ENCODE data around the gene SLC15A3.

Gene SLC15A3

GRCh38 chr11:60950024-60950423 is 2.0 kb downstream of the SLC15A3 start:
- TF ChIP-seq SIN3A (IDR thresholded peaks at IDR 0.05; ENCODE audit: borderline replicate concordance, insufficient read depth, low read length) (no peak), POLR2AphosphoS5 (IDR thresholded peaks at IDR 0.05; ENCODE audit: low read depth, low read length) (no peak), FOXP2 (optimal IDR thresholded peaks at IDR 0.05; ENCODE audit: borderline replicate concordance, extremely low read depth, extremely low read length, insufficient read depth) (no peak), TAF1 (IDR thresholded peaks at IDR 0.05; ENCODE audit: borderline replicate concordance, insufficient read depth, low read length) (no peak)
- TF ChIP-seq, protein P1, sequence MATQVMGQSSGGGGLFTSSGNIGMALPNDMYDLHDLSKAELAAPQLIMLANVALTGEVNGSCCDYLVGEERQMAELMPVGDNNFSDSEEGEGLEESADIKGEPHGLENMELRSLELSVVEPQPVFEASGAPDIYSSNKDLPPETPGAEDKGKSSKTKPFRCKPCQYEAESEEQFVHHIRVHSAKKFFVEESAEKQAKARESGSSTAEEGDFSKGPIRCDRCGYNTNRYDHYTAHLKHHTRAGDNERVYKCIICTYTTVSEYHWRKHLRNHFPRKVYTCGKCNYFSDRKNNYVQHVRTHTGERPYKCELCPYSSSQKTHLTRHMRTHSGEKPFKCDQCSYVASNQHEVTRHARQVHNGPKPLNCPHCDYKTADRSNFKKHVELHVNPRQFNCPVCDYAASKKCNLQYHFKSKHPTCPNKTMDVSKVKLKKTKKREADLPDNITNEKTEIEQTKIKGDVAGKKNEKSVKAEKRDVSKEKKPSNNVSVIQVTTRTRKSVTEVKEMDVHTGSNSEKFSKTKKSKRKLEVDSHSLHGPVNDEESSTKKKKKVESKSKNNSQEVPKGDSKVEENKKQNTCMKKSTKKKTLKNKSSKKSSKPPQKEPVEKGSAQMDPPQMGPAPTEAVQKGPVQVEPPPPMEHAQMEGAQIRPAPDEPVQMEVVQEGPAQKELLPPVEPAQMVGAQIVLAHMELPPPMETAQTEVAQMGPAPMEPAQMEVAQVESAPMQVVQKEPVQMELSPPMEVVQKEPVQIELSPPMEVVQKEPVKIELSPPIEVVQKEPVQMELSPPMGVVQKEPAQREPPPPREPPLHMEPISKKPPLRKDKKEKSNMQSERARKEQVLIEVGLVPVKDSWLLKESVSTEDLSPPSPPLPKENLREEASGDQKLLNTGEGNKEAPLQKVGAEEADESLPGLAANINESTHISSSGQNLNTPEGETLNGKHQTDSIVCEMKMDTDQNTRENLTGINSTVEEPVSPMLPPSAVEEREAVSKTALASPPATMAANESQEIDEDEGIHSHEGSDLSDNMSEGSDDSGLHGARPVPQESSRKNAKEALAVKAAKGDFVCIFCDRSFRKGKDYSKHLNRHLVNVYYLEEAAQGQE (IDR thresholded peaks at IDR 0.05; ENCODE audit: insufficient read depth in 1 of 2, low read depth in 2 of 2, low read length in 2 of 2) = no peak

DNA sequence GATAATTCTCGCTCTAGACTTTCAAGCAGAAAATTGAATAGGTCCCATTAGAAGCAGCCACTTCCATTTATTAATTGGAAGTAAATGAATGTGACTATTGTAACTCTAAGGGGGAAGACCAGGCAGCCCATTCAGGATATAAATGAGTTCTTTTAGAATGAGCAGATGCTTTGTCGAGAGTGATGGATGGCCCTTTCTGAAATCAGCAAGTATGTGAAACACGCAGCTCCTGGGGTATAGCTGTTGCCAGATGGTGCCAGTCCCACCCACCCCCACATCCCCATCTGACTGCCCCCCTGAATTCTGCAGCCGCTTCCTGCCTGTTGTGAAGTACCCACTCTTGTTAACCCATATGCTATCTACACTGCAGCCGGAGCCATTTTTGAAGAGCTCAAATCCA is 3.7 kb downstream of the SLC15A3 start:
- TF ChIP-seq POLR2AphosphoS5 (IDR thresholded peaks at IDR 0.05; ENCODE audit: low read depth, low read length) (no peak), TAF1 (IDR thresholded peaks at IDR 0.05; ENCODE audit: borderline replicate concordance, insufficient read depth, low read length) (no peak), SIN3A (IDR thresholded peaks at IDR 0.05; ENCODE audit: borderline replicate concordance, insufficient read depth, low read length) (no peak), FOXP2 (optimal IDR thresholded peaks at IDR 0.05; ENCODE audit: borderline replicate concordance, extremely low read depth, extremely low read length, insufficient read depth) (no peak)
- TF ChIP-seq, protein P1 (IDR thresholded peaks at IDR 0.05; ENCODE audit: insufficient read depth in 1 of 2, low read depth in 2 of 2, low read length in 2 of 2) = no peak

- TF ChIP-seq, protein P1 (IDR thresholded peaks at IDR 0.05; ENCODE audit: insufficient read depth in 1 of 2, low read depth in 2 of 2, low read length in 2 of 2) = no peak
- no peak for TF ChIP-seq TAF1 (IDR thresholded peaks at IDR 0.05; ENCODE audit: borderline replicate concordance, insufficient read depth, low read length)
- no peak for TF ChIP-seq POLR2AphosphoS5 (IDR thresholded peaks at IDR 0.05; ENCODE audit: low read depth, low read length)
- TF ChIP-seq FOXP2 (optimal IDR thresholded peaks at IDR 0.05; ENCODE audit: borderline replicate concordance, extremely low read depth, extremely low read length, insufficient read depth) = no peak
- TF ChIP-seq SIN3A (IDR thresholded peaks at IDR 0.05; ENCODE audit: borderline replicate concordance, insufficient read depth, low read length) = no peak
Measured at GRCh38 chr11:60947700-60948099, 4.3 kb downstream of the SLC15A3 start.

DNA sequence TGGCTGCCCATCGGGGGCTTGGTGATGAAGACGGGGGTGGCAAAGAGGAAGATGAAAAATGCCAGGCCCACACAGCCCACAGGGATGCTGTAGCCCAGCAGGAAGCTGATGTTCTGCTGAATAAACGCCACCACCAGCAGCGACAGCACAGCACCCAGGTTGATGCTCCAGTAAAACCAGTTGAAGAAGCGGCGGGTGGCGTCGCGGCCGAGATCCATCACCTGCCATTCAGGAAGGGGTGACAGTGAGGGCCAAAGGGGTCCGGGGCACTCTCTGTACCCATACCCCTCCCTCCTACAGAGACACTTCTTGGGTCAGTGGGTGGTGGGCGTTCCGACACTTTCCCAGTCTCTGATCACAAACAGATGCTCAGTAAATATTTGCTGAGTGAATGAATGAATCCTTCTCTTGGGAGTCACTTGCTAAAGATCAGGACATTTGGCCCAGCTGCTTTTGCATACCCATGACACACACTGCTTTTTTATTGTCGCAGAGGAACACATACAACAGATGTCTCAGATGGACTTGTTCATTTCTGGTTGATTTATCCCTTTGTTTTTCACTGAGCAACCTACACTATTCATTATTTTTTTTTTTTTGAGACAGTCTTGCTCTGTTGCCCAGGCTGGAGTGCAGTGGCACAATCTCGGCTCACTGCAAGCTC is 5.2 kb downstream of the SLC15A3 start:
- TF ChIP-seq TAF1 (IDR thresholded peaks at IDR 0.05; ENCODE audit: borderline replicate concordance, insufficient read depth, low read length) (no peak), FOXP2 (optimal IDR thresholded peaks at IDR 0.05; ENCODE audit: borderline replicate concordance, extremely low read depth, extremely low read length, insufficient read depth) (no peak), POLR2AphosphoS5 (IDR thresholded peaks at IDR 0.05; ENCODE audit: low read depth, low read length) (no peak), SIN3A (IDR thresholded peaks at IDR 0.05; ENCODE audit: borderline replicate concordance, insufficient read depth, low read length) (no peak)
- TF ChIP-seq, protein P1 (IDR thresholded peaks at IDR 0.05; ENCODE audit: insufficient read depth in 1 of 2, low read depth in 2 of 2, low read length in 2 of 2) = no peak

Data from PFSK-1 (cell line).